Measurements from ENCODE around the gene ARVCF. TPM values are rescaled to one million over a fixed set of nuclear protein-coding genes. Genes with fewer than 3 reads are reported as not detected.

The ARVCF gene, protein sequence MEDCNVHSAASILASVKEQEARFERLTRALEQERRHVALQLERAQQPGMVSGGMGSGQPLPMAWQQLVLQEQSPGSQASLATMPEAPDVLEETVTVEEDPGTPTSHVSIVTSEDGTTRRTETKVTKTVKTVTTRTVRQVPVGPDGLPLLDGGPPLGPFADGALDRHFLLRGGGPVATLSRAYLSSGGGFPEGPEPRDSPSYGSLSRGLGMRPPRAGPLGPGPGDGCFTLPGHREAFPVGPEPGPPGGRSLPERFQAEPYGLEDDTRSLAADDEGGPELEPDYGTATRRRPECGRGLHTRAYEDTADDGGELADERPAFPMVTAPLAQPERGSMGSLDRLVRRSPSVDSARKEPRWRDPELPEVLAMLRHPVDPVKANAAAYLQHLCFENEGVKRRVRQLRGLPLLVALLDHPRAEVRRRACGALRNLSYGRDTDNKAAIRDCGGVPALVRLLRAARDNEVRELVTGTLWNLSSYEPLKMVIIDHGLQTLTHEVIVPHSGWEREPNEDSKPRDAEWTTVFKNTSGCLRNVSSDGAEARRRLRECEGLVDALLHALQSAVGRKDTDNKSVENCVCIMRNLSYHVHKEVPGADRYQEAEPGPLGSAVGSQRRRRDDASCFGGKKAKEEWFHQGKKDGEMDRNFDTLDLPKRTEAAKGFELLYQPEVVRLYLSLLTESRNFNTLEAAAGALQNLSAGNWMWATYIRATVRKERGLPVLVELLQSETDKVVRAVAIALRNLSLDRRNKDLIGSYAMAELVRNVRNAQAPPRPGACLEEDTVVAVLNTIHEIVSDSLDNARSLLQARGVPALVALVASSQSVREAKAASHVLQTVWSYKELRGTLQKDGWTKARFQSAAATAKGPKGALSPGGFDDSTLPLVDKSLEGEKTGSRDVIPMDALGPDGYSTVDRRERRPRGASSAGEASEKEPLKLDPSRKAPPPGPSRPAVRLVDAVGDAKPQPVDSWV
- 1 to 10 TPM; 1.5 to 1.6 TPM for total RNA-seq

DNA sequence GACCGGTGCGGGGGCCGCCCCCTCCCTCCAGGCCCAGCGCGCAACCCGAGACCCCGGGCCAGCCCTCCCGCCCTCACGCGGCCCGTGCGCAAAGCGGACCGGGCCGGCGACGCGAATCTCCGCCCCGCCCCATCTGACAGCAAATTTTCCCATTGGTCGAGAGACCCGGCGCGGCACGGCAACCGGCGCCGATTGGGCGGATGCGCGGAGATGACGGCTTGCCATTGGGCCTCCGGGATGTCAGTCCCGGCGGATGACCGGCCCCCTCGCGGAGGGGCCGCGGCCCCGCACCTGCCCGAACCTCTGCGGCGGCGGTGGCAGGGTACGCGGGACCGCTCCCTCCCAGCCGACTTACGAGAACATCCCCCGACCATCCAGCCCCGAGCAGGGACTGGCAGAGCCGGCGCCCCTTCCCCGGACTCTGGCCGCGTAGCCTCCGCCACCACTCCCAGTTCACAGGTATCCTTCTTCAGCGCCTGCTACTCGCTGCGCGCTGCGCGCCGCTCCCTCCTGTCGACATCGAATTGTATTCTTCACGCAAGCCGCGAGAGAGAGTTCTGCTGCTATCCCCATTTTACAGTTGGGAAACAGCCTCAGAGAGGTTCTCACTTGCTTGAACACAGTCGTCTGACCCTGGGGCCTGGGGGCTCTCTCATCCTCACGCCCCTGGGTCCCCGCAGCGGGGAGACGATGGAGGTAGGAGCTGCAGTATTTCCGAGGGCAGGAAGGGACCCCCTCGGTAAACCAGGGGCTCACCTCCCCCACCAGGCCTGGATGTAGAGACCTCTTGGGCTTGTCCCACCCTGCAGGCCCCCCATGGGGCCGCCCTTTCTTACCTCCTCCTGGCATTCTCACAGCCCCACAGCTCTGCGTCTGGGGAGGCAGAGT lies at the start of gene ARVCF:
Gene ARVCF, minus strand, starts transcription at position 90 of the 888 bp plus-strand sequence. CDS start 26,029 bp downstream, outside the sequence.
- no peaks in the 10 kb centered on the region for H3K9me3 Mint-ChIP-seq
- H3K27ac Mint-ChIP-seq = no peak within 1 kb of the TSS
- POLR2A ChIA-PET = no interaction called here
- H3K36me3 Mint-ChIP-seq = peaks cover 1% of the 10 kb centered on the region
- peaks cover 12% of the 10 kb centered on the region for H3K4me1 Mint-ChIP-seq
- peak within 1 kb of the TSS; percentile 88 for H3K4me3 Mint-ChIP-seq
- ATAC-seq (ENCODE audit: low read depth) (peak; percentile 62), DNase-seq (peak; percentile 95)
- peaks cover 35% of the 10 kb centered on the region for H3K27me3 Mint-ChIP-seq

- Mint-ChIP-seq H3K27ac (no peak overlapping the region), H3K4me1 (no peaks in the 10 kb centered on the region), H3K36me3 (peaks cover 1% of the 10 kb centered on the region), H3K9me3 (no peaks in the 10 kb centered on the region), H3K4me3 (no peak overlapping the region), H3K27me3 (no peaks in the 10 kb centered on the region)
- no peak for ATAC-seq (ENCODE audit: low read depth)
- POLR2A ChIA-PET = no interaction called here
- no peak for DNase-seq
These were observed 49.4 kb upstream of the ARVCF start for GRCh38 chr22:20065896-20066616.

DNA sequence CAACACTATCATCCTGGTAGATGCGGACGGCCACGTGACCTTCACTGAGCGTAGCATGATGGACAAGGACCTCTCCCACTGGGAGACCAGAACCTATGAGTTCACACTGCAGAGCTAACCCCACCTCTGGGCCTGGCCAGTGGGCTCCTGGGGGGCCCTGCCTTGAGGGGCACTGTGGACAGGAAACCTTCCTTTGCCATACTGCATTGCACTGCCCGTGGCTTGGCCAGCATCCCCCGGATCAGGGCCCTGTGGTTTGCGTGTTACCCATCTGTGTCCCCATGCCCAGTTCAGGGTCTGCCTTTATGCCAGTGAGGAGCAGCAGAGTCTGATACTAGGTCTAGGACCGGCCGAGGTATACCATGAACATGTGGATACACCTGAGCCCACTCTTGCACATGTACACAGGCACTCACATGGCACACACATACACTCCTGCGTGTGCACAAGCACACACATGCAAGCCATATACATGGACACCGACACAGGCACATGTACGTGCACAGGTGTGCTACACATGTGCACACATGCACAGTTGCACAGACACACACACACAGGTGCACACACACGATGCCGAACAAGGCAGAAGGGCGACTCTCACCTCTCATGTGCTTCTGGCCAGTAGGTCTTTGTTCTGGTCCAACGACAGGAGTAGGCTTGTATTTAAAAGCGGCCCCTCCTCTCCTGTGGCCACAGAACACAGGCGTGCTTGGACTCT lies 48.1 kb upstream of the ARVCF start:
- POLR2A ChIA-PET = no interaction called here
- no peak for ATAC-seq (ENCODE audit: low read depth)

DNA sequence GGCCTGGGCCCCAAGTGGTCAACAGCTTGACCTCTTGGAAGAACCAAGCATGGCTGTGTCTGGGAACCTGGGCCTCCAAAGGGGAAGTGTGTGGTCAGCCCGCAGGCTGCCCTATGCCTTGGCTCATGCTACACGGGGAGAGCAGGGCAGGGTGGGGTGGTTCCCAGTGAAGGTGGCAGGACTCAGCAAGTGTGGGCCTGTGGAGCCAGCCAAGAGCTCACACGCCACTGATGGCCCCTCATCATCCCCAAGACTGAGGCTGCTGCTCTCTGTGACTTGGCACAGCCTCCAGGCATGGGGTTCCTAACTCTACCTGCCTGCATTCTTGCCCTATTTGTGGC lies 47.5 kb upstream of the ARVCF start:
- no peak overlapping the region for H3K27ac Mint-ChIP-seq
- peaks cover 6% of the 10 kb centered on the region for H3K4me1 Mint-ChIP-seq
- H3K4me3 Mint-ChIP-seq = no peak overlapping the region
- DNase-seq = no peak
- peaks cover 5% of the 10 kb centered on the region for H3K36me3 Mint-ChIP-seq
- H3K27me3 Mint-ChIP-seq = no peaks in the 10 kb centered on the region
- POLR2A ChIA-PET = no interaction called here
- no peaks in the 10 kb centered on the region for H3K9me3 Mint-ChIP-seq
- ATAC-seq (ENCODE audit: low read depth) = no peak

More for the DNA sequence above, 48.1 kb upstream of the ARVCF start:
- H3K27me3 Mint-ChIP-seq = no peaks in the 10 kb centered on the region
- peaks cover 5% of the 10 kb centered on the region for H3K36me3 Mint-ChIP-seq
- H3K4me1 Mint-ChIP-seq = peaks cover under 1% of the 10 kb centered on the region
- H3K4me3 Mint-ChIP-seq = no peak overlapping the region
- H3K27ac Mint-ChIP-seq = no peak overlapping the region
- no peaks in the 10 kb centered on the region for H3K9me3 Mint-ChIP-seq
- no peak for DNase-seq

DNA sequence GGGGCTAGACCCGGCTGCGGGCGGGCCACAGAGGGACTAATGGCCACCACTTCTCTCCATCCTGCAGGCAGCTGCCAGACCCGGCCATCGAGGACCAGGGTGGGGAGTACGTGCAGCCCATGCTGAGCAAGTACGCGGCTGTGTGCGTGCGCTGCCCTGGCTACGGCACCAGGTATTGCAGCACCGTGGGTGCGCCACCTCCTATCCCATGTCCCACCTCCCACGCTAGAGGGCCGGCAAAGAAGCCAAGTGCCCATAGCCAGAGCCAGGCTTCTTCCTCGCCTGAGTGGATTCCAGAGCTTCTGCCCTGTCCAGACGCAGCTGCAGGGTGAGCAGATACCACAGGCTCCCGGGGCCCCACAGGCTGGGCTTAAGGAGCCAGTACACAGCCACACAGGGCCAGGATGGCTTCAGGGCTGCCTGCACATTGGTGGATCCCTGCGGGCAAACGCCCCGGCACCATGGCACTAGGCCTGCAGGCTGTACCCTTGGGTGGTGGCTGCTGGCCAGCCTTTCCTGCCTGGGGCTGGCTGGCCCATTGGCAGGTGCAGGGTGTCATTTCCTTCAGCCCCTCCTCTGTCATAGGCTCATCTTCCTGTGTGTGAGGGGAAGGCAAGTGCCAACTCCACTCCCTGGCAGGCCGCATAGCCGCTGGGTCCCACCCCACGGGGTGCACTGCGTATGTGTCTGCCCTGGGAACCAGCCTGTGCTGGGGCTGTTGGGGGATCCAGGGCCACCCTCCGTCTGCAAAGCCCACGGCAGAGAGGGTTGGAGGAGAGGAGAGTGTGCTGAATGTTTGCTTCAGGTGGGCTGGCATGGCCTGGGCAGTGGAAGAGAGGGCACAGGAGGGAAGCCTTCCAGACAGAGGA lies 46.9 kb upstream of the ARVCF start:
- peaks cover 11% of the 10 kb centered on the region for H3K4me1 Mint-ChIP-seq
- no peak for ATAC-seq (ENCODE audit: low read depth)
- H3K4me3 Mint-ChIP-seq = no peak overlapping the region
- POLR2A ChIA-PET = no interaction called here
- no peaks in the 10 kb centered on the region for H3K9me3 Mint-ChIP-seq
- peaks cover 7% of the 10 kb centered on the region for H3K36me3 Mint-ChIP-seq
- no peak for DNase-seq
- no peak overlapping the region for H3K27ac Mint-ChIP-seq
- no peaks in the 10 kb centered on the region for H3K27me3 Mint-ChIP-seq

DNA sequence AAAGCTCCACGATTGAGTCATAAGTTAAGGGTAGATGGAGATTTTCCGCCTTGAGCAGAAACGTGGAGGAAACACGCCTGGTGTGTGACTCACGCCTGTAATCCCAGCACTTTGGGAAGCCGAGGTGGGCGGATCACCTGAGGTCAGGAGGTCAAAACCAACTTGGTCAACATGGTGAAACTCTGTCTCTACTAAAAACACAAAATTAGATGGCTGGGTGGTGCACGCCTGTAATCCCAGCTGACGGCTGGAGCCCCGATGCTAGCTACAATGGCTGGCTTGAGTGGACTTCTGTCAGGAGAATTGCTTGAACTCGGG lies 46.1 kb upstream of the ARVCF start:
- Mint-ChIP-seq H3K27me3 (no peaks in the 10 kb centered on the region), H3K4me3 (no peak overlapping the region), H3K9me3 (no peaks in the 10 kb centered on the region), H3K36me3 (peaks cover 10% of the 10 kb centered on the region), H3K27ac (no peak overlapping the region), H3K4me1 (peaks cover 15% of the 10 kb centered on the region)
- ATAC-seq (ENCODE audit: low read depth) (no peak), DNase-seq (no peak)
- POLR2A ChIA-PET = no interaction called here

GRCh38 chr22:20062043-20062765 lies 45.6 kb upstream of the ARVCF start:
- ATAC-seq (ENCODE audit: low read depth) (no peak), DNase-seq (no peak)
- POLR2A ChIA-PET = no interaction called here
- H3K9me3 Mint-ChIP-seq = no peaks in the 10 kb centered on the region
- no peak overlapping the region for H3K27ac Mint-ChIP-seq
- no peaks in the 10 kb centered on the region for H3K27me3 Mint-ChIP-seq
- H3K4me3 Mint-ChIP-seq = no peak overlapping the region
- H3K36me3 Mint-ChIP-seq = peaks cover 12% of the 10 kb centered on the region
- H3K4me1 Mint-ChIP-seq = peaks cover 15% of the 10 kb centered on the region

DNA sequence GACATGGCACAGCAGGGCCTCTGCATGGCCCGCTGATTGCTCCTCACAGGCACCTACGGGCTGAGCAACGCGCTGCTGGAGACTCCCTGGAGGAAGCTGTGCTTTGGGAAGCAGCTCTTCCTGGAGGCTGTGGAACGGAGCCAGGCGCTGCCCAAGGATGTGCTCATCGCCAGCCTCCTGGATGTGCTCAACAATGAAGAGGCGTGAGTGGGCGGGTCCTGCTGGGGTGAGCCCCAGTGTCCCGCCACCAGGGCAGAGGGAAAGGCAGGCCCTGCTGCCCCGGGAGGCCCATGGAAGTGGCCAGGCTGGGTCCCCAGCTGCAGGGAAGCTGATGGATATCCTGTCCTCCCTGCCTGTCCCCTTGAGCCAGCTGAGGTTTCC lies 44.8 kb upstream of the ARVCF start:
- no peak for ATAC-seq (ENCODE audit: low read depth)
- no peak for DNase-seq
- POLR2A ChIA-PET = no interaction called here
- peaks cover 15% of the 10 kb centered on the region for H3K4me1 Mint-ChIP-seq
- no peak overlapping the region for H3K27ac Mint-ChIP-seq
- H3K9me3 Mint-ChIP-seq = no peaks in the 10 kb centered on the region
- H3K27me3 Mint-ChIP-seq = no peaks in the 10 kb centered on the region
- no peak overlapping the region for H3K4me3 Mint-ChIP-seq
- H3K36me3 Mint-ChIP-seq = peaks cover 12% of the 10 kb centered on the region

GRCh38 chr22:20060700-20061480 lies 44.3 kb upstream of the ARVCF start:
- Mint-ChIP-seq H3K4me3 (no peak overlapping the region), H3K36me3 (peaks cover 12% of the 10 kb centered on the region), H3K27me3 (no peaks in the 10 kb centered on the region), H3K4me1 (peaks cover 15% of the 10 kb centered on the region), H3K9me3 (no peaks in the 10 kb centered on the region), H3K27ac (no peak overlapping the region)
- POLR2A ChIA-PET = interaction anchor here (1.1 kb wide), 1 partner anchor 26 kb away, joined by 3 read pairs; no protein-coding TSS in a partner anchor
- DNase-seq = no peak
- ATAC-seq (ENCODE audit: low read depth) = no peak

DNA sequence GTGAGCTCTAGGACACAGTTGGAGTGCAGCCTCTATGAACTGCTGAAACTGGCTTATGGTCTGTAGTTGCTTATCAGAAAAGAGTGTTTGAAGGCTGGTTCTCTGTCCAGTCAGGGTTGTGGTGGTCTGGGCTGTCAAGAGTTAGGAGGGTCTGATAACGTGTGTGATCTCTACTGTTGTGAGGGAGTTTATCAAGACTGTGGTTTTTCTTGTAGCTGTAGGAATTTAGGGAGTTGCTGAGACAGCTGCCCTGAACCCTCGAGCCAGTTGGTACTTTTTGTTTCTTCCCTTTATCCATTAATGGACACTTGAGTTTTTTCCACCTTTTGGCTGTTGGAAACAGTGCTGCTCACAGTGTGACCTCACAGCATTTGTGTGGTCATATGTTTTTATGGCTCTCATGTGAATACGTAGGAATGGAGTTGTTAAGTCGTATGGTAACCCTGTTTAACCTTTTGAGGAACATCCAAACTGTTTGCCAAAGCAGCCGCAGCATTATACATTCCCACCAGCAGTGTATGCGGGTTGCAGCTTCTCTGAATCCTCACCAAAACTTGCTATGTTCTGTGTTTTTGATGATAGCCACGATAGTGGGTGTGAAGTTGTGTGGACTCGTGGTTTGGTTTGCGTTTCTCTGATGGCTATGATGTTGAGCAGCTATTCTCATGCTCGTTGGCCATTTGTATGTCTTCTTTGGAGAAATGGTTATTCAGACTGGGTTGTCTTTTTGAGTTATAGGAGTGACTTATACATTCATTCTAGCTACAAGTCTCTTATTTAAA lies 42.6 kb upstream of the ARVCF start:
- POLR2A ChIA-PET = interaction anchor here (1.1 kb wide), 1 partner anchor 58 kb away, joined by 3 read pairs; the partner anchor contains the start of gene TRMT2A
- DNase-seq = no peak
- H3K4me3 Mint-ChIP-seq = no peak overlapping the region
- no peaks in the 10 kb centered on the region for H3K27me3 Mint-ChIP-seq
- H3K4me1 Mint-ChIP-seq = peaks cover 15% of the 10 kb centered on the region
- H3K9me3 Mint-ChIP-seq = no peaks in the 10 kb centered on the region
- no peak overlapping the region for H3K27ac Mint-ChIP-seq
- peaks cover 12% of the 10 kb centered on the region for H3K36me3 Mint-ChIP-seq
- no peak for ATAC-seq (ENCODE audit: low read depth)

Data from activated naive CD8-positive, alpha-beta T cell treated with anti-CD3 and anti-CD28 coated beads, Interleukin-2, amount 10 ng/mL, durations not matched to agents 7 days and 5 days (primary cell).